OCI-LY1 (cell line): Measurements from ENCODE around the gene CRACR2B.

Source experiments
- H2AFZ ChIP-seq: fragments of 200-600 bp; sonication (generic), shearing (Covaris generic); 2 replicates; pipeline ENCODE4 v1.6.0; 2014; ENCODE audit warnings: antibody characterized with exemption, mild to moderate bottlenecking, low read length
- H3F3A ChIP-seq: fragments of 200-600 bp; sonication (generic), shearing (Covaris generic); 2 replicates; pipeline ENCODE4 v1.6.0; 2014; ENCODE audit warnings: mild to moderate bottlenecking, antibody characterized with exemption, low read length, moderate library complexity; ENCODE audit not compliant: insufficient read depth
- H3K27ac ChIP-seq: fragments of 200-600 bp; sonication (generic); 2 replicates; pipeline ENCODE4 v1.5.1; 2014; ENCODE audit warnings: low read length, mixed run types, mild to moderate bottlenecking, low read depth; ENCODE audit not compliant: poor library complexity, severe bottlenecking
- H3K27me3 ChIP-seq: fragments of 200-600 bp; sonication (generic); 2 replicates; pipeline ENCODE4 v1.6.0; 2014; ENCODE audit warnings: antibody characterized with exemption, mild to moderate bottlenecking, low read length, moderate library complexity; ENCODE audit not compliant: insufficient read depth
- H3K36me3 ChIP-seq: fragments of 200-600 bp; sonication (generic); 2 replicates; pipeline ENCODE4 v1.6.1; 2014; ENCODE audit warnings: mild to moderate bottlenecking, antibody characterized with exemption, low read length, moderate library complexity, mixed read lengths; ENCODE audit not compliant: insufficient read depth
- H3K4me1 ChIP-seq: fragments of 200-600 bp; sonication (generic); 2 replicates; pipeline ENCODE4 v1.5.1; 2014; ENCODE audit warnings: mild to moderate bottlenecking, low read length, moderate library complexity; ENCODE audit not compliant: insufficient read depth, severe bottlenecking
- H3K4me2 ChIP-seq: fragments of 200-600 bp; sonication (generic), shearing (Covaris generic); 2 replicates; pipeline ENCODE4 v1.6.1; 2014; ENCODE audit warnings: low read length
- H3K4me3 ChIP-seq: fragments of 200-600 bp; sonication (generic); 2 replicates; pipeline ENCODE4 v1.5.1; 2014; ENCODE audit warnings: low read length, low read depth, mild to moderate bottlenecking, mixed read lengths; ENCODE audit not compliant: poor library complexity, severe bottlenecking
- H3K79me2 ChIP-seq: fragments of 200-600 bp; shearing (Covaris generic); 2 replicates; pipeline ENCODE4 v1.6.1; 2016; ENCODE audit warnings: mixed run types, low read length, mixed read lengths; ENCODE audit not compliant: insufficient read depth
- H3K9ac ChIP-seq: fragments of 200-600 bp; sonication (generic), shearing (Covaris generic); 2 replicates; pipeline ENCODE4 v1.6.1; 2014; ENCODE audit warnings: mild to moderate bottlenecking, low read length, mixed read lengths
- H3K9me2 ChIP-seq: fragments of 200-600 bp; sonication (generic), shearing (Covaris generic); 2 replicates; pipeline ENCODE4 v1.6.1; 2014; ENCODE audit warnings: low read depth, mild to moderate bottlenecking, low read length, mixed read lengths
- H3K9me3 ChIP-seq: fragments of 200-600 bp; shearing (Covaris generic); 2 replicates; pipeline ENCODE4 v1.6.1; 2014; ENCODE audit warnings: low read length, mixed read lengths
- H4K20me1 ChIP-seq: fragments of 200-600 bp; sonication (generic), shearing (Covaris generic); 2 replicates; pipeline ENCODE4 v1.6.0; 2016; ENCODE audit warnings: mild to moderate bottlenecking, low read length; ENCODE audit not compliant: insufficient read depth
- CTCF ChIP-seq: fragments of 200-600 bp; sonication (generic), shearing (Covaris generic); IDR thresholded peaks from 2 replicates; pipeline ENCODE4 v1.5.1; 2017; ENCODE audit warnings: mild to moderate bottlenecking, antibody characterized with exemption, low read length, moderate library complexity, mixed read lengths
- EZH2 ChIP-seq: fragments of 200-600 bp; sonication (generic), shearing (Covaris generic); IDR thresholded peaks from 2 replicates; pipeline ENCODE4 v1.8.0; 2017; ENCODE audit warnings: borderline replicate concordance, mixed run types, mild to moderate bottlenecking, antibody characterized with exemption, low read length, moderate library complexity, mixed read lengths

Gene CRACR2B

GRCh38 chr11:877565-877964, 49.8 kb downstream of the CRACR2B start:
- TF ChIP-seq CTCF (no peak), EZH2 (no peak)
- Histone ChIP-seq H4K20me1 (no peaks in the 10 kb centered on the region), H3K4me1 (no peaks in the 10 kb centered on the region), H3K9me2 (no peaks in the 10 kb centered on the region), H3K9ac (no peak overlapping the region), H3K36me3 (peaks cover 13% of the 10 kb centered on the region), H3K79me2 (no peaks in the 10 kb centered on the region), H2AFZ (no peak overlapping the region), H3F3A (no peaks in the 10 kb centered on the region), H3K27me3 (no peaks in the 10 kb centered on the region), H3K4me3 (no peak overlapping the region), H3K9me3 (no peaks in the 10 kb centered on the region), H3K27ac (no peak overlapping the region), H3K4me2 (no peak overlapping the region)

- Histone ChIP-seq H3K36me3 (peaks cover 16% of the 10 kb centered on the region), H3K4me3 (no peak overlapping the region), H3K27ac (no peak overlapping the region)
Measured at GRCh38 chr11:880447-880846, 52.7 kb downstream of the CRACR2B start.

More at GRCh38 chr11:880447-880846, 52.7 kb downstream of the CRACR2B start:
- no peaks in the 10 kb centered on the region for H3F3A ChIP-seq
- H4K20me1 ChIP-seq = no peaks in the 10 kb centered on the region
- no peaks in the 10 kb centered on the region for H3K9me3 ChIP-seq
- H3K4me1 ChIP-seq = no peaks in the 10 kb centered on the region
- H3K4me2 ChIP-seq = no peak overlapping the region
- TF ChIP-seq CTCF = no peak
- no peak for TF ChIP-seq EZH2
- H2AFZ ChIP-seq = no peak overlapping the region
- no peaks in the 10 kb centered on the region for H3K9me2 ChIP-seq
- H3K79me2 ChIP-seq = no peaks in the 10 kb centered on the region
- H3K9ac ChIP-seq = no peak overlapping the region
- H3K27me3 ChIP-seq = no peaks in the 10 kb centered on the region
